GM18858 (cell line): ENCODE measurements around the gene SPDEF.

Experiments used
- ATAC-seq: cut with Tn5 transposase; IDR thresholded peaks from one replicate; pipeline ENCODE4 v1.9.1; 2021; ENCODE audit not compliant: unreplicated experiment

Gene SPDEF

GRCh38 chr6:34490390-34491090 lies 65.6 kb downstream of the SPDEF start:
- ATAC-seq: no peak

DNA sequence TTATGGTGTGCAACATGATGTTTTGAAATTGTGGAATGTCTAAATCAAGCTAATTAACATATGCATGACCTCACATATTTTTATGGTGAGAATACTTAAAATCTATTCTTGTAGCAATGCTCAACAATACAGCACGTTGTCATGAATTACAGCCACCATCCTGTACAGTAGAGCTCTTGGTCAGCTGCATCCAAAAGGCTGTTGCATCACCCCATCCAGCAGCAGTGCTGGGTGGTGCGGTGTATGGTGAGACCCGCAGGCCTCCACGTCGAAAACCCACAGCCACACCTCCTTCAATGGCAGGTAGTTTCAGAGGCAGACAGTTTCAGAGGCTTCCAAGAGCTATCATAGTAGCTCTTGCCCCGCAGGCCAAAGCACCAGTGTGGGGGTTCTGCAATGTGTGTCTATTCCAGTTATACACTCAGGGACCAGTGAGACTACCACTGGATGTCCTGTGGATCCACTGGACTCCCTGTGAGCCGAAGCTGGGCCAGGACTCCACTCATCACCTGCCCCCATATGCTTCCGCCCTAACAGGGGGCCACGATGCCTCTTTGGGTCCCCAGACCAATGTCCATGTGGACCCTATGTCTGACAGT lies 66.8 kb downstream of the SPDEF start:
- no peak for ATAC-seq
